Measurements from ENCODE around the gene TMEM196.

The TMEM196 gene

GRCh38 chr7:19725770-19726169 lies 47.6 kb downstream of the TMEM196 start:
- TF ChIP-seq CTCF (IDR thresholded peaks at IDR 0.05; ENCODE audit: low read depth, low read length) = no peak
- no peak for DNase-seq
- no peak overlapping the region for H3K4me3 ChIP-seq (ENCODE audit: low read depth, low read length)
- H3K9me3 ChIP-seq (ENCODE audit: severe bottlenecking) = no peaks in the 10 kb centered on the region
- no peaks in the 10 kb centered on the region for H3K27me3 ChIP-seq (ENCODE audit: insufficient read depth, low read depth, severe bottlenecking)
- H3K27ac ChIP-seq = no peak overlapping the region
- H3K36me3 ChIP-seq = no peaks in the 10 kb centered on the region

DNA sequence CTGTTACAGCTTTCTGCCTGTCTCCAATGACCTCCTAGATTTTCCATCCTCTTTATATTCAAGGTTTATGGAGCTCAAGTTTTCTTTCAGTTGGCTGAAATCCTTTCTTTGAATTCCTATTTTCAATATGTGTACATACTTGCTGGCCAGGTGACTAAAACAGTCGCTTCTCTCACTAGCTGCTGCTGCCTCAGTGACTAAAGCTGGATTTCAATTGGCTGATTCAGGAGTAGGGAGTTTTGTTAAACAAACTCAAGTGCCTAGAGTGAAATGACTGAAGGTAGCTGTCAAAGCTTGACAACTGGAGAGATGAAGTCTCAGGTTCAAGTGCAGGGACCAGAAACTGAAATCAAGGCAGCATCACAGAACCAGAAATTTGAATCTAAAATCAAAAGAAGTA lies 57.9 kb downstream of the TMEM196 start:
- H3K27me3 ChIP-seq (ENCODE audit: insufficient read depth, low read depth, severe bottlenecking) = no peaks in the 10 kb centered on the region
- H3K27ac ChIP-seq = no peak overlapping the region
- DNase-seq = no peak
- no peak for TF ChIP-seq CTCF (IDR thresholded peaks at IDR 0.05; ENCODE audit: low read depth, low read length)
- H3K36me3 ChIP-seq = no peaks in the 10 kb centered on the region
- no peak overlapping the region for H3K4me3 ChIP-seq (ENCODE audit: low read depth, low read length)
- no peaks in the 10 kb centered on the region for H3K9me3 ChIP-seq (ENCODE audit: severe bottlenecking)

DNA sequence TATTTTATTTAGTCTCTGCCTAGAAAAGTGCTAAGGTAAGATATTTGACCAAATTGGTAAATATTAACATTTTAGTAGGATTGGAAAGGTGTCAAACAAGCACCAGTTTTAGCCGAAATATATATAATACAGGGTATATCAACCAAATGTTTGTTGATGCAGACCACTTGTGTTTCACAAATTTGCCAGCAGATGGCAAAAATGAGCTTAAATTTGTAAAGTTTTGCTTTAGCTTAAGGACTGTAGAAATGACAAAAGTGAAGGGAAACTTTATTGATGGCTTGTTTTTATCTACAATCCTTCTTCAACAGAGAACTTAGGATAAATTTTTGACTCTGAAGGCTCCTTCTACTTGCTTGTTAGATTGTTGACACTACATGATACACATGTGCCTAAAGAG lies 59.7 kb downstream of the TMEM196 start:
- TF ChIP-seq CTCF (IDR thresholded peaks at IDR 0.05; ENCODE audit: low read depth, low read length) = 0 out of 2 replicates have a peak, but pooled peaks have one; percentile 24
- DNase-seq = peak; percentile 11
- Histone ChIP-seq H3K9me3 (ENCODE audit: severe bottlenecking) (no peaks in the 10 kb centered on the region), H3K27ac (no peak overlapping the region), H3K36me3 (no peaks in the 10 kb centered on the region), H3K27me3 (ENCODE audit: insufficient read depth, low read depth, severe bottlenecking) (no peaks in the 10 kb centered on the region), H3K4me3 (ENCODE audit: low read depth, low read length) (no peak overlapping the region)

DNA sequence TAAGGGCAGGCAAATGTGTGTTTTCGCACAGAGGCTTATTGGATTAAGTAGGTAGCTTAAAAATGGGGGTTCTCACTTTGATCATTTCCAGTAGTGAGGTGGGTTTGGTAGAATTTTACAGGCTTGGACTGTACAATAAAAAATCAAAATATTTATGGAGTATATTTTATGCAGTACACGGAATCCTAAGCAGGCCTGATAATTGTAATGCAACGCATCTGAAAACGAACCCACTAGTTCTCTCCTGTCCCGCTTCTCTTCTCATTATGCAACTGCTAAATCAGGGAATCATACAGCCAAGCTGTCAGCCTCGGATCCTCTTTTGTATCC lies 64.2 kb downstream of the TMEM196 start:
- no peaks in the 10 kb centered on the region for H3K9me3 ChIP-seq (ENCODE audit: severe bottlenecking)
- H3K27ac ChIP-seq = no peak overlapping the region
- H3K27me3 ChIP-seq (ENCODE audit: insufficient read depth, low read depth, severe bottlenecking) = no peaks in the 10 kb centered on the region
- no peaks in the 10 kb centered on the region for H3K36me3 ChIP-seq
- no peak for TF ChIP-seq CTCF (IDR thresholded peaks at IDR 0.05; ENCODE audit: low read depth, low read length)
- DNase-seq = no peak
- H3K4me3 ChIP-seq (ENCODE audit: low read depth, low read length) = no peak overlapping the region

GRCh38 chr7:19708397-19709248 lies 64.8 kb downstream of the TMEM196 start, which contains the start of gene POLR1F:
POLR1F (minus strand) TSS chr7:19709037; CDS start chr7:19709016, 21 bp downstream.
- H3K27me3 ChIP-seq (ENCODE audit: insufficient read depth, low read depth, severe bottlenecking) = no peaks in the 10 kb centered on the region
- no peaks in the 10 kb centered on the region for H3K9me3 ChIP-seq (ENCODE audit: severe bottlenecking)
- peak; percentile 85 for TF ChIP-seq CTCF (IDR thresholded peaks at IDR 0.05; ENCODE audit: low read depth, low read length)
- H3K27ac ChIP-seq = peak within 1 kb of the TSS; percentile 49
- peak within 1 kb of the TSS; percentile 80 for H3K4me3 ChIP-seq (ENCODE audit: low read depth, low read length)
- H3K36me3 ChIP-seq = peaks cover 2% of the 10 kb centered on the region
- peak; percentile 93 for DNase-seq

DNA sequence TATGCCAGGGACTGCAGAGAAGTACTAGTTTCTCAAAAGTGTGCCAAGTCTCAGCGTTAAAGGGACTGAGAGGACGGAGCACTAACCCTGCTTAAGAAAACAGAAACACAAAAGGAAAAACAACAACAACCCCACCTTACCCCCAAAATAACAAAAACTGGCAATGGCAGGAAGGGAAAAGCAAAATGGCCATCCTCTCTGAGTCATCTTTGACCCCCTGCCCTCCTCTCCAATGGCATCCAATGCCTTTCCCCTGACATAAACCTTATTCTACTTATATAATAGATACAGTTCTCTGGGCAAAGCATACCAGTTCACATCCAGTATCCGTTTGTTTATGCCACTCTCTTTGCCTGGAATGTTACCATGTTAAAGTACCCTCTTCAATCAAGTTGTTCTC lies 66.2 kb downstream of the TMEM196 start:
- no peak for TF ChIP-seq CTCF (IDR thresholded peaks at IDR 0.05; ENCODE audit: low read depth, low read length)
- no peak for DNase-seq
- H3K4me3 ChIP-seq (ENCODE audit: low read depth, low read length) = no peak overlapping the region
- H3K27me3 ChIP-seq (ENCODE audit: insufficient read depth, low read depth, severe bottlenecking) = no peaks in the 10 kb centered on the region
- no peaks in the 10 kb centered on the region for H3K9me3 ChIP-seq (ENCODE audit: severe bottlenecking)
- no peak overlapping the region for H3K27ac ChIP-seq
- H3K36me3 ChIP-seq = peaks cover 8% of the 10 kb centered on the region

Measured in WERI-Rb-1 (cell line).